Lower lobe of right lung (tissue), 2 donors: Measurements from ENCODE around the gene CDKN1A. TPM values are rescaled to one million over a fixed set of nuclear protein-coding genes. Genes with fewer than 3 reads are reported as not detected.

Source experiments
- ATAC-seq, 2 donors: fragments of 200-7000 bp; cut with Tn5 transposase; one replicate each; pipeline ENCODE4 v1.9.1; 2020 to 2022; ENCODE audit warnings: mild to moderate bottlenecking in 2 of 2, moderate library complexity in 2 of 2
- DNase-seq: peaks from one replicate; pipeline ENCODE4 v3.0.0-alpha.2; 2020
- H3K27ac ChIP-seq: fragments of 200-600 bp; one replicate; pipeline ENCODE4 v1.8.0; 2022
- H3K27me3 ChIP-seq: fragments of 200-600 bp; one replicate; pipeline ENCODE4 v1.8.0; 2022; ENCODE audit warnings: low read depth
- H3K36me3 ChIP-seq: fragments of 200-600 bp; one replicate; pipeline ENCODE4 v1.8.0; 2022; ENCODE audit warnings: mild to moderate bottlenecking
- H3K4me1 ChIP-seq: fragments of 200-600 bp; one replicate; pipeline ENCODE4 v1.8.0; 2022
- H3K4me3 ChIP-seq: fragments of 200-600 bp; one replicate; pipeline ENCODE4 v1.8.0; 2022; ENCODE audit warnings: mild to moderate bottlenecking
- H3K9me3 ChIP-seq: fragments of 200-600 bp; one replicate; pipeline ENCODE4 v1.8.0; 2022
- CTCF ChIP-seq: fragments of 200-600 bp; IDR thresholded peaks from one replicate; pipeline ENCODE4 v1.8.0; 2022; ENCODE audit warnings: antibody characterized with exemption, mild to moderate bottlenecking
- intact Hi-C: fragments of 100-400 bp; cut with DNase I; formaldehyde crosslinking; loops from one replicate; pipeline ENCODE4 v1.11.0; 2022
- total RNA-seq: library from RNA; stranded (reverse); fragmentation: NEBNext Ultra II Directional; extraction: Animal tissue kit (Norgen Biotek cat#: 25700); gene quantifications from one replicate; pipeline ENCODE4 v1.2.1, GENCODE V29; 2021
- donor health status: DM: no; HTN: yes; CAD: no; lungs with severe emphysema.

Gene CDKN1A
- total RNA-seq, 1 donor from 2014 or later: 71.0 TPM

GRCh38 chr6:36706339-36706738, 27.8 kb downstream of the CDKN1A start:
- no peak for DNase-seq
- H3K27me3 ChIP-seq: no peaks in the 10 kb centered on the region
- ATAC-seq: no peak
- no peak overlapping the region for H3K4me3 ChIP-seq
- no peaks in the 10 kb centered on the region for H3K36me3 ChIP-seq
- H3K27ac ChIP-seq: no peak overlapping the region
- H3K4me1 ChIP-seq: no peaks in the 10 kb centered on the region
- no peaks in the 10 kb centered on the region for H3K9me3 ChIP-seq
- no peak for TF ChIP-seq CTCF
- intact Hi-C loops: no loop called here

- intact Hi-C loops: no loop called here
- DNase-seq: no peak
- Histone ChIP-seq H3K4me3 (no peak overlapping the region), H3K27ac (no peak overlapping the region), H3K4me1 (no peaks in the 10 kb centered on the region), H3K27me3 (no peaks in the 10 kb centered on the region), H3K9me3 (no peaks in the 10 kb centered on the region), H3K36me3 (no peaks in the 10 kb centered on the region)
- ATAC-seq: no peak
- TF ChIP-seq CTCF: no peak
Observed at GRCh38 chr6:36712816-36713215, 34.3 kb downstream of the CDKN1A start.

- H3K4me1 ChIP-seq: no peaks in the 10 kb centered on the region
- intact Hi-C loops: no loop called here
- no peaks in the 10 kb centered on the region for H3K9me3 ChIP-seq
- DNase-seq (no peak), ATAC-seq (no peak)
- no peak overlapping the region for H3K27ac ChIP-seq
- no peak overlapping the region for H3K4me3 ChIP-seq
- no peak for TF ChIP-seq CTCF
- no peaks in the 10 kb centered on the region for H3K27me3 ChIP-seq
- H3K36me3 ChIP-seq: no peaks in the 10 kb centered on the region
Observed at GRCh38 chr6:36713846-36714245, 35.3 kb downstream of the CDKN1A start.

- H3K27me3 ChIP-seq: no peaks in the 10 kb centered on the region
- no peaks in the 10 kb centered on the region for H3K9me3 ChIP-seq
- H3K4me1 ChIP-seq: no peaks in the 10 kb centered on the region
- intact Hi-C loops: no loop called here
- H3K36me3 ChIP-seq: no peaks in the 10 kb centered on the region
- no peak for TF ChIP-seq CTCF
- H3K27ac ChIP-seq: no peak overlapping the region
- ATAC-seq (no peak), DNase-seq (no peak)
- no peak overlapping the region for H3K4me3 ChIP-seq
Observed at GRCh38 chr6:36714511-36714910, 36.0 kb downstream of the CDKN1A start.

- Histone ChIP-seq H3K9me3 (no peaks in the 10 kb centered on the region), H3K4me3 (no peak overlapping the region), H3K4me1 (no peaks in the 10 kb centered on the region), H3K27ac (no peak overlapping the region), H3K27me3 (no peaks in the 10 kb centered on the region), H3K36me3 (no peaks in the 10 kb centered on the region)
- DNase-seq: no peak
- TF ChIP-seq CTCF: no peak
- ATAC-seq: no peak
- intact Hi-C loops: no loop called here
Observed at GRCh38 chr6:36715469-36715868, 37.0 kb downstream of the CDKN1A start.

GRCh38 chr6:36716476-36717093, 38.1 kb downstream of the CDKN1A start:
- DNase-seq (no peak), ATAC-seq (no peak)

More at GRCh38 chr6:36716476-36717093, 38.1 kb downstream of the CDKN1A start:
- H3K27ac ChIP-seq: no peak overlapping the region
- H3K27me3 ChIP-seq: no peaks in the 10 kb centered on the region
- intact Hi-C loops: no loop called here
- no peak overlapping the region for H3K4me3 ChIP-seq
- H3K36me3 ChIP-seq: no peaks in the 10 kb centered on the region
- no peaks in the 10 kb centered on the region for H3K4me1 ChIP-seq
- H3K9me3 ChIP-seq: no peaks in the 10 kb centered on the region
- TF ChIP-seq CTCF: no peak
